Heart left ventricle (tissue), 13 donors: ENCODE data around the gene CNP.
"Not testable (repeated sequence)": the region's sequence is repeated elsewhere in the genome, so short reads cannot be mapped to it uniquely, and the experiment has no call there.

Experiments
- CTCF ChIP-seq, 12 donors: fragments of 200-600 bp; sonication (generic) in 4 of 12; IDR thresholded peaks; one replicate each; pipeline versions ENCODE4 v1.5.0 to v1.8.0; 2018 to 2022; ENCODE audit warnings: antibody characterized with exemption in 12 of 12, mild to moderate bottlenecking in 5 of 12
- POLR2A ChIP-seq, 2 donors: fragments of 450-650 bp; IDR thresholded peaks; one replicate each; pipeline ENCODE4 v1.6.1; 2017; ENCODE audit warnings: antibody characterized with exemption in 2 of 2, mild to moderate bottlenecking in 2 of 2, moderate library complexity in 2 of 2
- donor health status: ischemic (EF 13 %, LVEDD 7.1; RV severe dilation, severe dysfunction).
- donor health status: DM: no; HTN: yes; CAD: no.
- donor health status: DM: no; HTN: no; CAD: no.
- donor health status: ischemic (EF 25% LVEDD 6.9; RV normal size, moderate dysfunction).
- donor health status: ischemic (EF 25% LVEDD 5.7; RV mildly dilated, moderate dysfunction).
- donor health status: ischemic (EF 35%, LVEDD 5.7; RV mildly dilated, moderate dysfunction).
- donor health status: nonischemic (EF 11% LVEDD 7.7; RV severe dilation, severe dysfunction).
- donor health status: DM: yes; HTN: yes; CAD: no.
- donor health status: PGD.
- donor health status: ischemic (EF 29% LVEDD 5.4; RV normal size, mild dysfunction).
- donor health status: nonischemic (EF 23%, LVEDD 6.1; RV moderate dilation, normal function).

- TF ChIP-seq CTCF, POLR2A (IDR thresholded peaks at IDR 0.05): not testable (repeated sequence)
Measured at GRCh38 chr17:42010266-42010680, 43.7 kb downstream of the CNP start.
